ENCODE results near the gene TLX3. TPM values are rescaled to one million over a fixed set of nuclear protein-coding genes. Genes with fewer than 3 reads are reported as not detected.
"Not testable (repeated sequence)": the region's sequence is repeated elsewhere in the genome, so short reads cannot be mapped to it uniquely, and the experiment has no call there.

TLX3 gene
- total RNA-seq, 1 donor from 2014 or later: not detected

GRCh38 chr5:171295299-171295698, 13.7 kb upstream of the TLX3 start:
- Mint-ChIP-seq H3K27ac (peak overlapping the region; percentile 17), H3K36me3 (peaks cover 5% of the 10 kb centered on the region), H3K9me3 (no peaks in the 10 kb centered on the region), H3K27me3 (ENCODE audit: low read depth) (no peaks in the 10 kb centered on the region), H3K4me1 (peaks cover 13% of the 10 kb centered on the region), H3K4me3 (no peak overlapping the region)
- DNase-seq (ENCODE audit: low spot score in 2 of 2, unreplicated experiment in 2 of 2): no peak
- no peak for TF ChIP-seq CTCF (IDR thresholded peaks at IDR 0.05; ENCODE audit: unreplicated experiment)

- peaks cover 13% of the 10 kb centered on the region for H3K4me1 Mint-ChIP-seq
- no peak for DNase-seq (ENCODE audit: low spot score in 2 of 2, unreplicated experiment in 2 of 2)
- no peaks in the 10 kb centered on the region for H3K27me3 Mint-ChIP-seq (ENCODE audit: low read depth)
- no peak overlapping the region for H3K27ac Mint-ChIP-seq
- no peak overlapping the region for H3K4me3 Mint-ChIP-seq
- H3K36me3 Mint-ChIP-seq: peaks cover 10% of the 10 kb centered on the region
- TF ChIP-seq CTCF (IDR thresholded peaks at IDR 0.05; ENCODE audit: unreplicated experiment): no peak
- no peaks in the 10 kb centered on the region for H3K9me3 Mint-ChIP-seq
These were observed 13.2 kb upstream of the TLX3 start for GRCh38 chr5:171295801-171296200.

- H3K9me3 Mint-ChIP-seq; H3K27ac Mint-ChIP-seq; H3K27me3 Mint-ChIP-seq (ENCODE audit: low read depth); DNase-seq (ENCODE audit: low spot score in 2 of 2, unreplicated experiment in 2 of 2); H3K4me3 Mint-ChIP-seq: not testable (repeated sequence)
- peaks cover 13% of the 10 kb centered on the region for H3K4me1 Mint-ChIP-seq
- H3K36me3 Mint-ChIP-seq: peaks cover 14% of the 10 kb centered on the region
These were observed 11.1 kb upstream of the TLX3 start for GRCh38 chr5:171297941-171298340.

- H3K27ac Mint-ChIP-seq: no peak overlapping the region
- no peak for DNase-seq (ENCODE audit: low spot score in 2 of 2, unreplicated experiment in 2 of 2)
- TF ChIP-seq CTCF (IDR thresholded peaks at IDR 0.05; ENCODE audit: unreplicated experiment): no peak
- H3K4me3 Mint-ChIP-seq: no peak overlapping the region
- peaks cover 13% of the 10 kb centered on the region for H3K4me1 Mint-ChIP-seq
- peaks cover 14% of the 10 kb centered on the region for H3K27me3 Mint-ChIP-seq (ENCODE audit: low read depth)
- H3K9me3 Mint-ChIP-seq: no peaks in the 10 kb centered on the region
- peaks cover 13% of the 10 kb centered on the region for H3K36me3 Mint-ChIP-seq
These were observed 9.8 kb upstream of the TLX3 start for GRCh38 chr5:171299228-171299627.

GRCh38 chr5:171299851-171300250, 9.2 kb upstream of the TLX3 start:
- Mint-ChIP-seq H3K4me1 (peaks cover 13% of the 10 kb centered on the region), H3K27me3 (ENCODE audit: low read depth) (peaks cover 21% of the 10 kb centered on the region), H3K36me3 (peaks cover 13% of the 10 kb centered on the region)

GRCh38 chr5:171300358-171300757, 8.7 kb upstream of the TLX3 start:
- no peak for TF ChIP-seq CTCF (IDR thresholded peaks at IDR 0.05; ENCODE audit: unreplicated experiment)
- H3K4me3 Mint-ChIP-seq: no peak overlapping the region
- peaks cover 26% of the 10 kb centered on the region for H3K27me3 Mint-ChIP-seq (ENCODE audit: low read depth)
- no peaks in the 10 kb centered on the region for H3K9me3 Mint-ChIP-seq
- peaks cover 8% of the 10 kb centered on the region for H3K4me1 Mint-ChIP-seq
- H3K27ac Mint-ChIP-seq: no peak overlapping the region
- no peak for DNase-seq (ENCODE audit: low spot score in 2 of 2, unreplicated experiment in 2 of 2)
- peaks cover 13% of the 10 kb centered on the region for H3K36me3 Mint-ChIP-seq

More at GRCh38 chr5:171299851-171300250, 9.2 kb upstream of the TLX3 start:
- DNase-seq (ENCODE audit: low spot score in 2 of 2, unreplicated experiment in 2 of 2): no peak
- TF ChIP-seq CTCF (IDR thresholded peaks at IDR 0.05; ENCODE audit: unreplicated experiment): no peak
- H3K9me3 Mint-ChIP-seq: no peaks in the 10 kb centered on the region
- no peak overlapping the region for H3K27ac Mint-ChIP-seq
- no peak overlapping the region for H3K4me3 Mint-ChIP-seq
